ENCODE results near the gene POU2AF3. TPM values are rescaled to one million over a fixed set of nuclear protein-coding genes. Genes with fewer than 3 reads are reported as not detected.

POU2AF3 gene
- total RNA-seq, 3 donors from 2014 or later (not counting 1 experiment from before 2014, with no cell fraction given) = not detected

GRCh38 chr11:111344032-111344431 is 45.7 kb downstream of the POU2AF3 start:
- H3K27me3 Mint-ChIP-seq (ENCODE audit: low read depth in 2 of 2) = peaks cover 7 to 26% of the 10 kb centered on the region in 2 donors
- intact Hi-C loops (cut with micrococcal nuclease) = no loop called here
- no peak for ATAC-seq
- TF ChIP-seq CTCF (IDR thresholded peaks at IDR 0.05) = no peak
- 88% methylated on average over 3 of the region's 3 CpGs for WGBS (ENCODE audit: insufficient coverage)
- Histone ChIP-seq H3K4me1 (ENCODE audit: control insufficient read depth, insufficient read depth, low read length) (no peaks in the 10 kb centered on the region), H3K36me3 (ENCODE audit: control insufficient read depth, insufficient read depth, low read length) (no peaks in the 10 kb centered on the region), H3K27me3 (ENCODE audit: control insufficient read depth, insufficient read depth, low read length) (no peaks in the 10 kb centered on the region), H3K27ac (ENCODE audit: low read length) (no peak overlapping the region), H3K4me3 (ENCODE audit: low read length) (no peak overlapping the region), H3K9me3 (ENCODE audit: control insufficient read depth, insufficient read depth, low read length) (no peaks in the 10 kb centered on the region)
- H3K4me1 Mint-ChIP-seq = no peaks in the 10 kb centered on the region
- peaks cover 3 to 4% of the 10 kb centered on the region in 2 donors for H3K9me3 Mint-ChIP-seq
- DNase-seq = no peak
- no peaks in the 10 kb centered on the region for H3K36me3 Mint-ChIP-seq
- no peak overlapping the region for H3K27ac Mint-ChIP-seq
- H3K4me3 Mint-ChIP-seq = no peak overlapping the region

GRCh38 chr11:111347002-111347722 is 48.8 kb downstream of the POU2AF3 start:
- H3K9me3 Mint-ChIP-seq = no peaks in the 10 kb centered on the region
- no peaks in the 10 kb centered on the region for H3K4me1 Mint-ChIP-seq
- Histone ChIP-seq H3K4me3 (ENCODE audit: low read length) (no peak overlapping the region), H3K27me3 (ENCODE audit: control insufficient read depth, insufficient read depth, low read length) (no peaks in the 10 kb centered on the region), H3K4me1 (ENCODE audit: control insufficient read depth, insufficient read depth, low read length) (no peaks in the 10 kb centered on the region), H3K9me3 (ENCODE audit: control insufficient read depth, insufficient read depth, low read length) (no peaks in the 10 kb centered on the region), H3K27ac (ENCODE audit: low read length) (no peak overlapping the region), H3K36me3 (ENCODE audit: control insufficient read depth, insufficient read depth, low read length) (no peaks in the 10 kb centered on the region)
- intact Hi-C loops (cut with micrococcal nuclease) = no loop called here
- TF ChIP-seq CTCF (IDR thresholded peaks at IDR 0.05) = no peak
- DNase-seq = no peak
- H3K27ac Mint-ChIP-seq = no peak overlapping the region
- WGBS (ENCODE audit: insufficient coverage) = 84% methylated on average over 5 of the region's 6 CpGs
- no peaks in the 10 kb centered on the region for H3K36me3 Mint-ChIP-seq
- H3K27me3 Mint-ChIP-seq (ENCODE audit: low read depth in 2 of 2) = peaks cover 5 to 12% of the 10 kb centered on the region in 2 donors
- no peak for ATAC-seq
- H3K4me3 Mint-ChIP-seq = no peak overlapping the region

- Mint-ChIP-seq H3K4me3 (no peak overlapping the region), H3K36me3 (no peaks in the 10 kb centered on the region), H3K9me3 (no peaks in the 10 kb centered on the region), H3K27me3 (ENCODE audit: low read depth in 2 of 2) (peaks cover 5 to 12% of the 10 kb centered on the region in 2 donors), H3K4me1 (no peaks in the 10 kb centered on the region), H3K27ac (no peak overlapping the region)
- Histone ChIP-seq H3K4me3 (ENCODE audit: low read length) (no peak overlapping the region), H3K27ac (ENCODE audit: low read length) (no peak overlapping the region), H3K4me1 (ENCODE audit: control insufficient read depth, insufficient read depth, low read length) (no peaks in the 10 kb centered on the region), H3K36me3 (ENCODE audit: control insufficient read depth, insufficient read depth, low read length) (no peaks in the 10 kb centered on the region), H3K27me3 (ENCODE audit: control insufficient read depth, insufficient read depth, low read length) (no peaks in the 10 kb centered on the region), H3K9me3 (ENCODE audit: control insufficient read depth, insufficient read depth, low read length) (no peaks in the 10 kb centered on the region)
- intact Hi-C loops (cut with micrococcal nuclease) = no loop called here
- DNase-seq (no peak), ATAC-seq (no peak)
- WGBS (ENCODE audit: insufficient coverage) = 83% methylated on average over 3 of the region's 3 CpGs
- TF ChIP-seq CTCF (IDR thresholded peaks at IDR 0.05) = no peak
These were observed 49.4 kb downstream of the POU2AF3 start for GRCh38 chr11:111347723-111348115.

- no peak overlapping the region for H3K4me3 Mint-ChIP-seq
- H3K36me3 Mint-ChIP-seq = no peaks in the 10 kb centered on the region
- no peak overlapping the region for H3K27ac Mint-ChIP-seq
- H3K36me3 ChIP-seq (ENCODE audit: control insufficient read depth, insufficient read depth, low read length) = no peaks in the 10 kb centered on the region
- H3K4me1 ChIP-seq (ENCODE audit: control insufficient read depth, insufficient read depth, low read length) = no peaks in the 10 kb centered on the region
- intact Hi-C loops (cut with micrococcal nuclease) = no loop called here
- peaks cover 5 to 12% of the 10 kb centered on the region in 2 donors for H3K27me3 Mint-ChIP-seq (ENCODE audit: low read depth in 2 of 2)
- no peaks in the 10 kb centered on the region for H3K27me3 ChIP-seq (ENCODE audit: control insufficient read depth, insufficient read depth, low read length)
- TF ChIP-seq CTCF (IDR thresholded peaks at IDR 0.05) = no peak
- ATAC-seq (no peak), DNase-seq (no peak)
- H3K9me3 ChIP-seq (ENCODE audit: control insufficient read depth, insufficient read depth, low read length) = no peaks in the 10 kb centered on the region
- no peaks in the 10 kb centered on the region for H3K9me3 Mint-ChIP-seq
- no peaks in the 10 kb centered on the region for H3K4me1 Mint-ChIP-seq
- H3K4me3 ChIP-seq (ENCODE audit: low read length) = no peak overlapping the region
- no CpG with 5 or more reads among the region's 3 CpGs for WGBS (ENCODE audit: insufficient coverage)
- H3K27ac ChIP-seq (ENCODE audit: low read length) = no peak overlapping the region
These were observed 49.8 kb downstream of the POU2AF3 start for GRCh38 chr11:111348147-111348546.

Measured in natural killer cell (primary cell).